HFFc6 (cell line): Measurements from ENCODE around the gene PERM1. TPM values are rescaled to one million over a fixed set of nuclear protein-coding genes. Genes with fewer than 3 reads are reported as not detected.
"Not testable (repeated sequence)": the region's sequence is repeated elsewhere in the genome, so short reads cannot be mapped to it uniquely, and the experiment has no call there.

Source experiments
- DNase-seq: peaks from one replicate; pipeline ENCODE4 v3.0.0-alpha.2; 2018
- H3K27ac Mint-ChIP-seq: 2 replicates; pipeline ENCODE4 v1.8.0; 2020; ENCODE audit warnings: mild to moderate bottlenecking, mixed read lengths
- H3K27me3 Mint-ChIP-seq: 2 replicates; pipeline ENCODE4 v1.8.0; 2021; ENCODE audit warnings: mild to moderate bottlenecking, moderate library complexity, mixed read lengths; ENCODE audit not compliant: insufficient read depth
- H3K36me3 Mint-ChIP-seq: 2 replicates; pipeline ENCODE4 v1.8.0; 2021; ENCODE audit warnings: low read depth, mixed read lengths
- H3K4me1 Mint-ChIP-seq: 2 replicates; pipeline ENCODE4 v1.8.0; 2020; ENCODE audit warnings: low read depth, mixed read lengths
- H3K4me3 Mint-ChIP-seq: 2 replicates; pipeline ENCODE4 v1.8.0; 2020; ENCODE audit warnings: mild to moderate bottlenecking, moderate library complexity, mixed read lengths
- H3K9me3 Mint-ChIP-seq: 2 replicates; pipeline ENCODE4 v1.8.0; 2020; ENCODE audit warnings: mild to moderate bottlenecking, mixed read lengths
- long read RNA-seq: library from polyadenylated mRNA; unstranded; transcript quantifications from one replicate; pipeline ENCODE4 v2.0.0, GENCODE V29; 2019
- total RNA-seq, 6 experiments: library from RNA; stranded (reverse); fragmentation: NEBNext Ultra II Directional; extraction: Animal tissue kit (Norgen Biotek cat#: 25700); gene quantifications; 2 replicates in 1 of 6; 3 replicates in 5 of 6; pipeline ENCODE4 v1.2.3, GENCODE V29; 2021
- TF ChIP-seq, protein P1 (sequence below): fragments of 200-600 bp; sonication (generic); IDR thresholded peaks from 2 replicates; pipeline ENCODE4 v1.5.0; 2021; ENCODE audit warnings: antibody characterized with exemption, mild to moderate bottlenecking

Gene PERM1, protein sequence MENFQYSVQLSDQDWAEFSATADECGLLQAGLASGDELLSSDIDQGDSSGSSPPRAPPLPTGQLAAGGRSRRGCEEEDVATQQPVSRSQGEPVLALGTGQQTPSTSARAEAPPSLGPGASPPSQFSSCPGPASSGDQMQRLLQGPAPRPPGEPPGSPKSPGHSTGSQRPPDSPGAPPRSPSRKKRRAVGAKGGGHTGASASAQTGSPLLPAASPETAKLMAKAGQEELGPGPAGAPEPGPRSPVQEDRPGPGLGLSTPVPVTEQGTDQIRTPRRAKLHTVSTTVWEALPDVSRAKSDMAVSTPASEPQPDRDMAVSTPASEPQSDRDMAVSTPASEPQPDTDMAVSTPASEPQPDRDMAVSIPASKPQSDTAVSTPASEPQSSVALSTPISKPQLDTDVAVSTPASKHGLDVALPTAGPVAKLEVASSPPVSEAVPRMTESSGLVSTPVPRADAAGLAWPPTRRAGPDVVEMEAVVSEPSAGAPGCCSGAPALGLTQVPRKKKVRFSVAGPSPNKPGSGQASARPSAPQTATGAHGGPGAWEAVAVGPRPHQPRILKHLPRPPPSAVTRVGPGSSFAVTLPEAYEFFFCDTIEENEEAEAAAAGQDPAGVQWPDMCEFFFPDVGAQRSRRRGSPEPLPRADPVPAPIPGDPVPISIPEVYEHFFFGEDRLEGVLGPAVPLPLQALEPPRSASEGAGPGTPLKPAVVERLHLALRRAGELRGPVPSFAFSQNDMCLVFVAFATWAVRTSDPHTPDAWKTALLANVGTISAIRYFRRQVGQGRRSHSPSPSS
- under 1 TPM in 2 of 6 experiments, not detected in 4; 0.17 to 0.18 TPM for total RNA-seq
- long read RNA-seq = 0 reads

DNA sequence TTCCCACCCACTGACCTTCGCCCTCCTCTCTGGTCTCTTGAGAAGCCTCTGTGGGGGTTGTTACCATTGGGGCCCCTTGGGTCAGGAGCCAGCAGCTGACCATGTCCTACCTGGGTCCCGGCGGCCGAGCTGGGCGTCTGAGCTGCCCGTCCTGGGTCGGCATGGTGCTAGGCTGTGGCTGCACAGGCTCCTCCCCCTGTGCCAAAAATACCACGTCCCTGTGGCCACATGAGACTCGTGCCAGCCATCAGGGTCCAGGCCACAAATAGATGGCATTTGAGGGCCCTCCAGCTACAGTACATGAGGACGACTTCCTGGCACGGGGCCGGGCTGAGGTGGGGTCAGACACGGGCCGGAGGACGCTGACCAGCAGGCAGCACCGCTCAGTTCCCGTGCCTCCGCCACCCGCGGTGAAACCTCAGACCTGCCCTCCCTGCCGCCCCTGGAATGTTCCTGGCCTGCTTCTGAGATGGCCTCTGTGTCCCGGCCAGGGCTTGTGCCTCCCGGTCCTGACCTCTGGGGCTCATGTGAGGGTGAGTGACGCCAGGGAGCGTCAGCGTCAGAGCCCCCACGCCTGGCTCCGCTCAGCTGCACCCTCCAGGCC is at the start of gene PERM1:
TSS of gene PERM1 (minus strand) at position 139 of the 604 bp plus-strand sequence. CDS start 1,064 bp downstream, outside the sequence.
- Mint-ChIP-seq H3K36me3 (no peaks in the 10 kb centered on the region), H3K9me3 (0 out of 2 replicates have a peak, but pooled peaks cover 3% of the 10 kb centered on the region), H3K4me3 (no peak within 1 kb of the TSS), H3K4me1 (no peaks in the 10 kb centered on the region), H3K27me3 (peaks cover 13% of the 10 kb centered on the region), H3K27ac (no peak within 1 kb of the TSS)
- TF ChIP-seq, protein P1, sequence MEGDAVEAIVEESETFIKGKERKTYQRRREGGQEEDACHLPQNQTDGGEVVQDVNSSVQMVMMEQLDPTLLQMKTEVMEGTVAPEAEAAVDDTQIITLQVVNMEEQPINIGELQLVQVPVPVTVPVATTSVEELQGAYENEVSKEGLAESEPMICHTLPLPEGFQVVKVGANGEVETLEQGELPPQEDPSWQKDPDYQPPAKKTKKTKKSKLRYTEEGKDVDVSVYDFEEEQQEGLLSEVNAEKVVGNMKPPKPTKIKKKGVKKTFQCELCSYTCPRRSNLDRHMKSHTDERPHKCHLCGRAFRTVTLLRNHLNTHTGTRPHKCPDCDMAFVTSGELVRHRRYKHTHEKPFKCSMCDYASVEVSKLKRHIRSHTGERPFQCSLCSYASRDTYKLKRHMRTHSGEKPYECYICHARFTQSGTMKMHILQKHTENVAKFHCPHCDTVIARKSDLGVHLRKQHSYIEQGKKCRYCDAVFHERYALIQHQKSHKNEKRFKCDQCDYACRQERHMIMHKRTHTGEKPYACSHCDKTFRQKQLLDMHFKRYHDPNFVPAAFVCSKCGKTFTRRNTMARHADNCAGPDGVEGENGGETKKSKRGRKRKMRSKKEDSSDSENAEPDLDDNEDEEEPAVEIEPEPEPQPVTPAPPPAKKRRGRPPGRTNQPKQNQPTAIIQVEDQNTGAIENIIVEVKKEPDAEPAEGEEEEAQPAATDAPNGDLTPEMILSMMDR = no peak
- no peak for DNase-seq

DNA sequence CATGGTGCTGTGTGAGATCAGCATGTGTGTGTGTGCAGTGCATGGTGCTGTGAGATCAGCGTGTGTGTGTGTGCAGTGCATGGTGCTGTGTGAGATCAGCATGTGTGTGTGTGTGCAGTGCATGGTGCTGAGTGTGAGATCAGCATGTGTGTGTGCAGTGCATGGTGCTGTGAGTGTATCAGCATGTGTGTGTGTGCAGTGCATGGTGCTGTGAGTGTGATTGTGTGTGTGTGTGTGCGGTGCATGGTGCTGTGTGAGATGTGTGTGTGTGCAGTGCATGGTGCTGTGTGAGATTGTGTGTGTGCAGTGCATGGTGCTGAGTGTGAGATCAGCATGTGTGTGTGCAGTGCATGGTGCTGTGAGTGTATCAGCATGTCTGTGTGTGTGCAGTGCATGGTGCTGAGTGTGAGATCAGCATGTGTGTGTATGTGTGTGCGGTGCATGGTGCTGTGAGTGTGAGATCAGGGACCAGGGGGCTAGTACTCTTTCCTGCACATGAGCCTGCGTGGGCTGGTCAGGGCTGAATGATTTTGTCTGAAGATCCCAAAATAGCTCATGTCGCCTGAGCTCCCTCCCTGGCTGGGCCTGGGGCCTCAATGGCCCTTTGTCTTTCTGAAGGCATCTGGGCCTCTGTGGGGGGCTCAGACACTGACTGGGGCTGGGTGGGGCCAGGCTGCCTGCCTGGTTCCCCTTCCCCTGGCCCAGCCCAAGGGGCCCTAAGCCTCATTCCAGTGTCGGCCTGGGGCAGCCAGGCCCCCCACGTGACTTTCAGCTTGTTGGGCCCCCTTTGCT is 49.2 kb upstream of the PERM1 start:
- not testable (repeated sequence) for H3K36me3 Mint-ChIP-seq, H3K9me3 Mint-ChIP-seq, H3K4me3 Mint-ChIP-seq, H3K27me3 Mint-ChIP-seq, DNase-seq, H3K27ac Mint-ChIP-seq, H3K4me1 Mint-ChIP-seq

DNA sequence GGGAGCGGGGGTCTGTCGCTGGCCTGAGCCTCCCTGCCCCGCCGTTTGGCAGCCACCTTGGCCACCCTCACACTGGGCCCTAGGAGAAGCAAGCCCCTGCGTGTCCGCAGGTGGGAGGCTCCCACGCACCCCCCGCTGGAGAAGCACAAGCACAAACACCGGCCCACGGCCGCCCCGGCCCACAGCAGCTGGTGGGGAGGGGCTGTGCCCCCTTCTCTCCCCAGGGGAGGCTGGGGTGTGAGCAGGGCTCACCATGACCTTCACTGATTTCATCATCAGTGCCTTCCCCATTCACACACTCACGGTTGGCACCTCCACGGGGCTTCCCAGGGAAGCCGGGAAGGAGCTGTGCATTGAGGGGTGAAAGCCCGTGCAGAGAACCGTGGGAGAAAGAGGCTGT is 45.9 kb upstream of the PERM1 start:
- H3K4me3 Mint-ChIP-seq = no peak overlapping the region
- peaks cover 15% of the 10 kb centered on the region for H3K4me1 Mint-ChIP-seq
- no peaks in the 10 kb centered on the region for H3K9me3 Mint-ChIP-seq
- H3K27me3 Mint-ChIP-seq = peaks cover 3% of the 10 kb centered on the region
- TF ChIP-seq, protein P1 = no peak
- DNase-seq = no peak
- H3K27ac Mint-ChIP-seq = no peak overlapping the region
- peaks cover 5% of the 10 kb centered on the region for H3K36me3 Mint-ChIP-seq

DNA sequence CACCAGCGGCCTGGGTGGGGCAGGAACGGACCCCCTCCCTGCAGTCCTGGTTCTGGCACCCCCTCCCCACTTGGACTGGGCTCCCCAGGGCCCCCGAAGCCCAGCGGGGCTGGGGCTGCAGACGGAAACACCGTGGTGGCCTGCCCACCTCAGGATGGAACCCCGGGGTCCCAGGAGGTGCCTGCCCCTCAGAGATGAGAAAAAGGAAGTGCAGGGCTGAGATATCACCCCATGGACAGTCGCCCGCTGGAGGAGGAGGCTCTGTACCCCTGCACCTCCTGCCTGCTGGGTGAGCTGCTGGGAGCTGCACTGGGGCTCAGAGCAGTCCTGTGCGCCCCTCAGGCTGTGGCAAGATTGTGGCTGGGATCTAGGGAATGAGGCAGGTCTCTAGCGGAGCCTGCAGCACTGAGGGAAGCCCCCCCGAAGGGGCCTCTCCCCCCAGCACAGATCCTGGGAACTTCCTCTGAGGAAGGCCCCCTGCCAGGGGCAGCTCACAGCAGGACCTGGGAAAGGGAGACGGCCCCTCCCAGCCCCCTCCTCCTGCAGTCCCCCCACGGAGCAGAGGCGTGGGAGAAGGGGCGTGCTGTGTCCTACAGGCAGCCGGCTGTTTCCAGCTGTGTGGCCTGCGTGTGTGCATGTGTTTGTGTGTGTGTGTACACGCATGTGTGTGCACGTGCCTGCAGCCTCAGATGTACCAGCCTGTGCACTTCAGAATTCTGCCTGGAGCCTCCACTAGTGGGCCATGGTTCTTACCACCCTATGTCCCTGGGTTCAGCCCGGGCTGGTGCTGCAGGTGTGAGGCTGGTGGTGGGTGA is 44.9 kb upstream of the PERM1 start:
- DNase-seq = no peak
- Mint-ChIP-seq H3K36me3 (peaks cover 5% of the 10 kb centered on the region), H3K9me3 (no peaks in the 10 kb centered on the region), H3K4me3 (no peak overlapping the region), H3K27ac (no peak overlapping the region), H3K27me3 (no peaks in the 10 kb centered on the region; the same call in 1 of the 2 replicates), H3K4me1 (peaks cover 16% of the 10 kb centered on the region)
- TF ChIP-seq, protein P1 = no peak

DNA sequence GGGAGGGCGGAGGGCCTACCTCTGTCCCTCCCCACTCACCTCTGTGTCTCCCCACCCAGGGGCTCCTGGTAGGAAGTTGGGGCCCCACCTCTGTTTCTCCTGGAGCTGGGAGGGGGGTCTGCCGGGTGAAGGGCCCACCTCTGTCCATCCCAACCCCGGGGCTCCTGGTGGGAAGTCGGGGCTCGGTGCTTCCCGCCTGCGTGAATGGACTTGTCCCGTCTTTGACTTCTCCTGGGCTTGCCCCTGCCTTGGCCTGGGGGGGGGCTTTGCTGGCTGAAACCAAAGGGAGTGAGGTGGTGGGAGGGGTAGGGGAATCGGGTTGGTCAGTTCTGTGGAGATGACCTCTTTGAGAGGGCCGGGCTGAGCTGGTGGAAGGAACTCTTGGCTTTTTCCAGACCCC is 43.8 kb upstream of the PERM1 start:
- no peak overlapping the region for H3K4me3 Mint-ChIP-seq
- H3K36me3 Mint-ChIP-seq = peaks cover 5% of the 10 kb centered on the region
- H3K9me3 Mint-ChIP-seq = no peaks in the 10 kb centered on the region
- H3K27me3 Mint-ChIP-seq = no peaks in the 10 kb centered on the region; the same call in 1 of the 2 replicates
- peaks cover 23% of the 10 kb centered on the region for H3K4me1 Mint-ChIP-seq
- no peak for DNase-seq
- TF ChIP-seq, protein P1 = no peak
- H3K27ac Mint-ChIP-seq = no peak overlapping the region
